LNCAP (cell line): ENCODE measurements around the gene KDM4F.

Source experiments
- TF ChIP-seq, protein P1 (sequence below): fragments of 450-650 bp; IDR thresholded peaks from 2 replicates; pipeline ENCODE4 v1.5.1; 2017; ENCODE audit warnings: mild to moderate bottlenecking

KDM4F gene

DNA sequence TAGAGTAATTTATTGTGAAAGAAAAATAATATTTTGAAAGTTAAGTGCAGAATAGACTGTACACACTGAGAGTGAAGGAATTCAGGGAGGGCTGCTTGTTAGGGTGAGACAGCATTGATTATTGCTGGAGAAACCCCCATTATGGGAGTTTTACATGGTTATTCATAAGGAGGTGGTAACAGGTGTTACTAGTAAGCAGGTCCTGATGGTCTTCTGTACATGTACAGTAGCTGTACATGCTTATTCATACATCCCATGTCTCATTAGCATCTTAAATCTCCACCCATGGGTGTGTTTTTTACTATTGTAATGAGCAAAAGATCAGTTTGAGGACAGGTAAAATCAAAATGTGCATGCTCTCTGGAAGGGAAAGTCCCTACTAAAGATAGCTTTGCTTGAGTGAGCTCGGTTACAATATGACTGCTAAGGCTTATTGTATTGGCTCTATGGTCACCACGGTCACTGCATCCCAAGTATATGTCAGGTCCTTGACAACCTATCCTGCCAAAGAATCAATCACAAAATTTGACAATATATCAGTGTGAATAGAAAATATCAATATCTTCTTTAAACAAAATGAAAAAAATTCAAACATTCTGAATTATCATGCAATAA, 6.2 kb downstream of the KDM4F start:
- TF ChIP-seq, protein P1, sequence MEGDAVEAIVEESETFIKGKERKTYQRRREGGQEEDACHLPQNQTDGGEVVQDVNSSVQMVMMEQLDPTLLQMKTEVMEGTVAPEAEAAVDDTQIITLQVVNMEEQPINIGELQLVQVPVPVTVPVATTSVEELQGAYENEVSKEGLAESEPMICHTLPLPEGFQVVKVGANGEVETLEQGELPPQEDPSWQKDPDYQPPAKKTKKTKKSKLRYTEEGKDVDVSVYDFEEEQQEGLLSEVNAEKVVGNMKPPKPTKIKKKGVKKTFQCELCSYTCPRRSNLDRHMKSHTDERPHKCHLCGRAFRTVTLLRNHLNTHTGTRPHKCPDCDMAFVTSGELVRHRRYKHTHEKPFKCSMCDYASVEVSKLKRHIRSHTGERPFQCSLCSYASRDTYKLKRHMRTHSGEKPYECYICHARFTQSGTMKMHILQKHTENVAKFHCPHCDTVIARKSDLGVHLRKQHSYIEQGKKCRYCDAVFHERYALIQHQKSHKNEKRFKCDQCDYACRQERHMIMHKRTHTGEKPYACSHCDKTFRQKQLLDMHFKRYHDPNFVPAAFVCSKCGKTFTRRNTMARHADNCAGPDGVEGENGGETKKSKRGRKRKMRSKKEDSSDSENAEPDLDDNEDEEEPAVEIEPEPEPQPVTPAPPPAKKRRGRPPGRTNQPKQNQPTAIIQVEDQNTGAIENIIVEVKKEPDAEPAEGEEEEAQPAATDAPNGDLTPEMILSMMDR = no peak

DNA sequence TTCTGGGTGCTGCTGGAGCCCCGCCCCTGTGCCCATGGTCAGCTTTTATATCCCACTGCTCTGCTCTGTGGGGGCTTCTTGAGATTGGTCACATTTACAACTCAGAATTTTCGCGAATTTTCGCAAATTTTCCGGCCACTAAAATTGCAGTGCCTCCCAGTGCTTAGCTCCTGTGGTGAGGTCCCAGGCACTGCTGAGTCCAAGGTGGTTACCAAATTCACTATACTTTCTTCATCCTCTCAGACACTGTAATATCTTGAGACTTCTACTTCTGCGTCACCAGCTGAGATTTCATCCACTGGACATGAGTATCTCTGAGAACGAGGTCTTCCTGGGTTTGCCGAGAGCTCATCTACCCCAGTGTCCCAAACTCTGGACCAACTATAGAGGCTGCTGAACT, 8.7 kb downstream of the KDM4F start:
- TF ChIP-seq, protein P1 = no peak

DNA sequence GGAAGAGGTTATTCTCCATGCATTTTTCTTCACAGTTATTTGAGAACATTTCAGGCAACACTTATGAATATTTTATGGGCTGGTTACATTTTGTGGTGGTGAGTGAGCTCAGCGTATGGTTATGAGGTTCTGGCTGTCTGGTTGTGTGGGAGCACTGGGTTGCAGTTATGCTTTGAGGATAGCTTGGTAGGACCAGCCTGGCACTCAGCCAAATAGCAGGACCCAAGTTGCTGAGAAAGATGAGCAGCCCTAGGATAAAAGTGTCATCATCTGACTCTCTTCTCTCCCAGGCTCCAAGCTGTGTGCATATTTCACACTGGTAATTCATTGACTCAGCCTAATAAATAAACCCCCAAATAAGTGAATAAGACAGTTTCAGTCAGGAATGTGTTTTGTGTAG, 9.4 kb downstream of the KDM4F start:
- TF ChIP-seq, protein P1 = no peak

DNA sequence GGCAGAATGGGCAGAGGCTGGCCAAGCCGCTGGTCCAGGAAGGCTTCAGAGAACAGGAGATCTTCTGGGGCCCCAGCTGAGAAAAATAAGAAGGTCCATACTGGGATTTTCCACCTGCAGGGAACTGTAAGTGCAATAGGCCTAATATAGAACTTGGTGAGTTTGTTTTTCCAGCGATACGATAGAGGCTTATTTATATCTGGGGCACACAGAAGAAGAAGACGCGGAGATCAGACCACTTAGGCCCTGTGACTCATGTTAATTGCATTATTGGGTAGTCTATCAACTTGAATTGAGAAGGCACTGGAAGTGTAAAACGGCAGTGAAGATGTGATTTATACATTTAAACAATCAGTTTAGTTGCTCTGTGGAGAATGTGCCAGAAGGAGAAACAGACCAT, 9.8 kb downstream of the KDM4F start:
- TF ChIP-seq, protein P1 = no peak

DNA sequence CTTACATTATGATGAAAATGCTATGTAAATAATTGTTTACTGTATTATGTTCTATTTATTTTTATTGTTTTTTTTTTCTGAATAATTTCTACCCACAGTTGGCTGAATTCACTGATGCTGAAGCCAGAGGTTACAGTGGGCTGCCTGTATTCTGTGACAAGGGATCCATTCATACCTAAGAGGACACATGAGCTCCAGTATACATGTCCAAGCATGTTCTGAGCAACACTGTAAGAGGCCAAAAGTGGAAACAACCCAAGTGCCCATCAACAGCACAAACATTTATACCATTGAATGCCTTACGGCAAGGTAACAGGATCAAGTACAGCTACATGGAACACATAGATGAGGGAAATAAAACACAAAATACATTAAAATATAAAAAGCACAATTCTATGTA, 16.1 kb downstream of the KDM4F start:
- TF ChIP-seq, protein P1 = no peak

DNA sequence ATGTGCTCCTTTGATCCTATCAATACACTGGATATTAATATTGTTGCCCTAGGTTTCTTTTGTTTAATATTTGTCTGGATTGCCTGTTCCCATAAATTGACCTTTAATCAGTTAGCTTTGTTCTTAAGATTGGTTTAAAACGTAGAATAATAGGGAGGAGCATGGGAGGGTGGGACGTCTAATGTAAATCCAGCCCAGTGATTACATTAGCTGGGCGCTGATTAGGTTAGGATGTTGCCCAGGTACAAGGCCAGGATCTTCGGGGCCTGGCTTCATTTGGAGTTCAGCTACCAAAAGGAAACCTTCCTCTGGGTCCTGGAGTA, 17.5 kb downstream of the KDM4F start, which contains the start of gene SRSF8:
TSS of gene SRSF8 (plus strand) at position 204 of the 323 bp plus-strand sequence. CDS start 308 bp downstream, outside the sequence.
- TF ChIP-seq, protein P1 = no peak

DNA sequence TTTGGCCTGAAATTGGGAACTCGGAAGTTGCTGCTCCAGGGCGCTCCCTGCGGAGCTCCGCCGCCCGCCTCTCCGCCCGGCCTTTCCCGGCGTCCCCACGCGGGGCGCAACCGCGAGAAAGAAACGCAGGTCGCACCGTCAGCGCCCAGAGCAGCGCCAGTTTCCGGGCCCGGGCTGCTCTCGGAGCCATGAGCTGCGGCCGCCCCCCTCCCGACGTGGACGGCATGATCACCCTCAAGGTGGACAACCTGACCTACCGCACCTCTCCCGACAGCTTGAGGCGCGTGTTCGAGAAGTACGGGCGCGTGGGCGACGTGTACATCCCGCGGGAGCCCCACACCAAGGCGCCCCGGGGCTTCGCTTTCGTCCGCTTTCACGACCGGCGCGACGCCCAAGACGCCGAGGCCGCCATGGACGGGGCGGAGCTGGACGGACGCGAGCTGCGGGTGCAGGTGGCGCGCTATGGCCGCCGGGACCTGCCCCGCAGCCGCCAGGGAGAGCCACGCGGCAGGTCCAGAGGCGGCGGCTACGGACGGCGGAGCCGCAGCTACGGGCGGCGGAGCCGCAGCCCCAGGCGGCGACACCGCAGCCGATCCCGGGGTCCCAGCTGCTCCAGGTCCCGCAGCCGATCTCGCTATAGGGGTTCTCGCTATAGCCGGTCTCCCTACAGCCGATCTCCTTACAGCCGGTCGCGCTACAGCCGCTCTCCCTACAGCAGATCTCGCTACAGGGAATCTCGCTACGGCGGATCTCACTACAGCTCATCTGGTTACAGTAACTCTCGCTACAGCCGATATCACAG, 18.0 kb downstream of the KDM4F start:
- TF ChIP-seq, protein P1 = peak; percentile 43
